HAP-1 (cell line): ENCODE data around the gene TUT1.
"Not testable (repeated sequence)": the region's sequence is repeated elsewhere in the genome, so short reads cannot be mapped to it uniquely, and the experiment has no call there.

Experiments
- DNase-seq, 2 experiments: peaks; one replicate each; pipeline ENCODE4 v3.0.0-alpha.2; 2016 to 2020; ENCODE audit warnings: low spot score in 2 of 2
- H3K27me3 ChIP-seq: fragments of 250-450 bp; sonication (Bioruptor Pico); 2 replicates; pipeline ENCODE4 v1.5.1; 2020; ENCODE audit warnings: low read depth, mild to moderate bottlenecking, moderate library complexity
- H3K36me3 ChIP-seq: fragments of 250-450 bp; sonication (Bioruptor Pico); replicated peaks from 2 replicates; pipeline ENCODE4 v1.5.1; 2020; ENCODE audit warnings: mild to moderate bottlenecking
- H3K4me1 ChIP-seq: fragments of 250-450 bp; sonication (Bioruptor Pico); 2 replicates; pipeline ENCODE4 v1.5.1; 2020; ENCODE audit warnings: mild to moderate bottlenecking
- H3K4me3 ChIP-seq: fragments of 250-450 bp; sonication (Bioruptor Pico); 2 replicates; pipeline ENCODE4 v1.5.1; 2020; ENCODE audit warnings: mild to moderate bottlenecking, moderate library complexity
- H3K9me3 ChIP-seq: fragments of 250-450 bp; sonication (Bioruptor Pico); 2 replicates; pipeline ENCODE4 v1.5.1; 2020; ENCODE audit warnings: mild to moderate bottlenecking, moderate library complexity
- in situ Hi-C: fragments of 300-500 bp; cut with MboI; formaldehyde crosslinking; loops from 3 replicates; pipeline ENCODE4 v1.14.3; 2020; ENCODE audit warnings: low sequenced_read_pairs, inconsistent platforms, mixed read lengths

The TUT1 gene

DNA sequence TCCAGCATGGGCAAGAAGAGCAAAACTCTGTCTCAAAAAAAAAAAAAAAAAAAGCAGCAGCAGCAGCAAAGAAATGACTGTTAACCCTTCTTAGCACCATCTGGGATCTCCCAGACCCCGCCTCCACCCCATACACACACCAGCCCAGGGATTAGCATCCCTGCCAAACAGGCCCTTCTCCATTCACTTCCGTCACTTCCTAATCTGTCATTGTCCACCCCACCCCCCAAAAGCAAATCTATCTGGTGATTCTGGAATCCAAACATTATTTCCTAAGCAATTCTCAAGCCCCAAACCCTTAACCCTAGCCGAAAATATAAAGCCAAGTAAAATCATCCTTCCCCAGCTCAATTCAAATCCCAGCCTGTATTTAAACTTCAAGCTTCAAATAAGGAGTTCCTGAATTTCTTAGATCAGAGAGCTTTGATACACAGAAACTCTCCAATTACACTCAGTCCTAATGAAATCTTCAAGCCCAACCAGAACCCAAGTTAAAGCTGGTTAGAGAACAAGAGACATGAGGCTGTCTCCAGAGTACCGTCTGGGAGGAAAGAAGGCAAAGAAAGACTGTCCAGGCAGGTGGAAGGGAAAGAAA, 38.7 kb downstream of the TUT1 start:
- in situ Hi-C loops: no loop called here

GRCh38 chr11:62550478-62550877, 40.8 kb downstream of the TUT1 start:
- H3K4me3 ChIP-seq, H3K9me3 ChIP-seq, DNase-seq, in situ Hi-C loops, H3K36me3 ChIP-seq, H3K27me3 ChIP-seq: not testable (repeated sequence)
- H3K4me1 ChIP-seq: peaks cover 26% of the 10 kb centered on the region

More for the DNA sequence above, 38.7 kb downstream of the TUT1 start:
- DNase-seq: peak in 1 of 2 experiments; percentile 72
- H3K4me1 ChIP-seq: peaks cover 21% of the 10 kb centered on the region
- H3K4me3 ChIP-seq: no peak overlapping the region
- no peaks in the 10 kb centered on the region for H3K27me3 ChIP-seq
- no peaks in the 10 kb centered on the region for H3K9me3 ChIP-seq
- H3K36me3 ChIP-seq: peaks cover 16% of the 10 kb centered on the region

- H3K36me3 ChIP-seq: peaks cover 3% of the 10 kb centered on the region; the same call in 1 of the 2 replicates
- peaks cover 35% of the 10 kb centered on the region for H3K4me1 ChIP-seq
- in situ Hi-C loops: loop anchor here (10.0 kb wide), 1 partner anchor 124 kb away; no protein-coding TSS in a partner anchor
- no peaks in the 10 kb centered on the region for H3K9me3 ChIP-seq
- H3K27me3 ChIP-seq: no peaks in the 10 kb centered on the region
- DNase-seq: no peak
- no peak overlapping the region for H3K4me3 ChIP-seq
These were observed 42.6 kb downstream of the TUT1 start for GRCh38 chr11:62548545-62549335.

- peaks cover 3% of the 10 kb centered on the region; the same call in 1 of the 2 replicates for H3K36me3 ChIP-seq
- DNase-seq: no peak
- in situ Hi-C loops: loop anchor here (10.0 kb wide), 1 partner anchor 123 kb away; no protein-coding TSS in a partner anchor
- peaks cover 35% of the 10 kb centered on the region for H3K4me1 ChIP-seq
- H3K4me3 ChIP-seq: no peak overlapping the region
- H3K9me3 ChIP-seq: no peaks in the 10 kb centered on the region
- no peaks in the 10 kb centered on the region for H3K27me3 ChIP-seq
These were observed 43.5 kb downstream of the TUT1 start for GRCh38 chr11:62547691-62548281.

- Histone ChIP-seq H3K27me3 (no peaks in the 10 kb centered on the region), H3K9me3 (no peaks in the 10 kb centered on the region), H3K4me1 (peaks cover 33% of the 10 kb centered on the region), H3K36me3 (0 out of 2 replicates have a peak, but pooled peaks cover 3% of the 10 kb centered on the region), H3K4me3 (peak overlapping the region; percentile 87)
- no peak for DNase-seq
- in situ Hi-C loops: loop anchor here (10.0 kb wide), 1 partner anchor 122 kb away; no protein-coding TSS in a partner anchor
These were observed 44.2 kb downstream of the TUT1 start for GRCh38 chr11:62546929-62547625.

GRCh38 chr11:62546244-62546928, 44.9 kb downstream of the TUT1 start, which contains the start of gene AHNAK:
Gene AHNAK (minus strand): TSS chr11:62546806. CDS start chr11:62536098, 10,708 bp downstream.
- in situ Hi-C loops: loop anchor here (10.0 kb wide), 1 partner anchor 122 kb away; no protein-coding TSS in a partner anchor
- peaks cover 27% of the 10 kb centered on the region for H3K4me1 ChIP-seq

GRCh38 chr11:62545437-62546243, 45.7 kb downstream of the TUT1 start:
- no peaks in the 10 kb centered on the region for H3K27me3 ChIP-seq
- in situ Hi-C loops: loop anchor here (10.0 kb wide), 1 partner anchor 121 kb away; no protein-coding TSS in a partner anchor
- peak; percentile 90 to 97 for DNase-seq
- peaks cover 27% of the 10 kb centered on the region for H3K4me1 ChIP-seq
- no peaks in the 10 kb centered on the region for H3K9me3 ChIP-seq
- H3K4me3 ChIP-seq: peak overlapping the region; percentile 87
- H3K36me3 ChIP-seq: 0 out of 2 replicates have a peak, but pooled peaks cover 3% of the 10 kb centered on the region

More at GRCh38 chr11:62546244-62546928, 44.9 kb downstream of the TUT1 start, which contains the start of gene AHNAK:
- Histone ChIP-seq H3K27me3 (no peaks in the 10 kb centered on the region), H3K36me3 (0 out of 2 replicates have a peak, but pooled peaks cover 3% of the 10 kb centered on the region), H3K9me3 (no peaks in the 10 kb centered on the region), H3K4me3 (peak within 1 kb of the TSS; percentile 87)
- DNase-seq: peak; percentile 60 to 84

DNA sequence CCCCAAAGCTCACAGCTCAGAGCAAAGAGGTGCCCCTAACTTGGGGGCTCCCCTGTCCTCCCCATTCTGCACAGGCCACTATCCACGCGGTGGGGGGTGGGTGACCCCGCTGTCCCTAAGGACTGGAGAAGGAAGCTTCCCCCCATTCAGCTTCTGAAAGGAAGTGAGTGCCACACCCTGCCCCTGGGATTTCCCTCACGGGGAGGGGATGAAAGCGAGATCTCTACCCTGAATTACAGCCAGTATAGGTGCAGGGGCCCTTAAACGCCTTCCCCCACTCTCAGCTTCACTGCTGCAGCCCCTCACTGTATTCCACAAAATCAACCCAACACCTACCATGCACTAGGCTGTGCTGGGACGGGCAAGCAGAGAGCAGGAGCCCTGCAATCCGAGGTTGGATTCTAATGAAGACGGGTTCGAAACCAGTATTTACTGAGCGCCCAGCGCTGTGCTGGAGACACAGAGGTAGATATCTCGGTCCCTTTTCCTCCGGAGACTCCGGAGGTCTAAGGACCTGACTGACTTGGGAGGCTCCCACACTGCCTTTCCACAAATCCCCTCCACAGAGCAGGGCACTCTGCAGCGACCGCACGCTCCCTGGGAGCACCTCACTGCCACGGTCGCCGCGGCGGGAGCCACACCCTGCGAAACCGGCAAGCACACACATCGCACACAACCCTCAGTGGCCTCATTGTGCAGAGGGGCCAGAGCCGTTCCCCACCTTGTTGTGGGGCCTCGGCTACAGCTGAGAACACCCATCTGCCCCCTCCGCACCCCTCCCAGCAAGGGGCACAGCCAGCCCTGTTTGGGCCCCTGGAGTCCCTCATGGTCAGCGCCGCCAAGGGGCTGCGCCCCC, 46.5 kb downstream of the TUT1 start:
- peak; percentile 32 to 67 for DNase-seq
- in situ Hi-C loops: loop anchor here (10.0 kb wide), 1 partner anchor 120 kb away; no protein-coding TSS in a partner anchor
- Histone ChIP-seq H3K4me1 (peaks cover 27% of the 10 kb centered on the region), H3K4me3 (peak overlapping the region; percentile 87), H3K36me3 (0 out of 2 replicates have a peak, but pooled peaks cover 3% of the 10 kb centered on the region), H3K9me3 (no peaks in the 10 kb centered on the region), H3K27me3 (no peaks in the 10 kb centered on the region)

- peak overlapping the region; percentile 87 for H3K4me3 ChIP-seq
- no peaks in the 10 kb centered on the region for H3K27me3 ChIP-seq
- 0 out of 2 replicates have a peak, but pooled peaks cover 3% of the 10 kb centered on the region for H3K36me3 ChIP-seq
- no peaks in the 10 kb centered on the region for H3K9me3 ChIP-seq
- in situ Hi-C loops: loop anchor here (10.0 kb wide), 1 partner anchor 119 kb away; no protein-coding TSS in a partner anchor
- DNase-seq: peak in 1 of 2 experiments; percentile 20
- peaks cover 27% of the 10 kb centered on the region for H3K4me1 ChIP-seq
These were observed 47.5 kb downstream of the TUT1 start for GRCh38 chr11:62543680-62544444.

DNA sequence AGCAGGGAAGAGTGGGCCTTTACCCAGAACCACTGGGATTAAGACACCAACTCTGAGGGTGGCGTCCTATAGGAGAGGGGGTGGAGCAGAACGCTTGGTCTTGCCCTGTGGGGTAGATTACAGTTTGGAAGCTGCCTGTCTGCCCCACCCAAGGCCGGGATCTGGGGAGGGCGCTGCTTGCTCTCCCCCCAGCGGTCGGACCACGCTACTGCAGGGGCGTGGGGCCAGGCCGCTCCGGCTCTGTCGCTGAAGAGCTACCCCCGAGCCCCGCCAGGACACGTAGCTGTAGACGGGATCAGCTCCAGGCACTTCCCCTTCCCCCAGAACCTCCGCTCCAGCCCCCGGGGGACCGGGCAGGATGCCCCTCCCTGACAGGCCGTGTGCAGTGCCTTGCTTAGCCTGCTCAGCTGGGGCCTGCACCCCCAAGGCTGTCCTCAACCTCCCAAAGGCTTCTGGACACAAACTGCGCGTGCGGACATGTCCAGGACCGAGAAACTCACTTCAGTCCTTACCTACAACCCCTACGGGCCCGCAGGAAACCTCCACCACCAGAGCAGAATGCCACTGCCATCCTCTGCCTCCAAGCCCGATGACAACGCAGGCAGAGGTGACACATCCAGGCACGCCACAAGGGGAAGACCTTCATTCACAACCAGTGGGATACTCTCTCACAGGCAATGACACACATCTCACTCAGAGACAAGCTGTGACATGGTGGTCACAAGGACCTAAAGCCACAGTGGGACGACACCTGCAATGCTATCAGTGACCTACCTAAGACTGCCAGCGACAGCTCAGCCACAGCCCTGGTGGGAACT, 48.4 kb downstream of the TUT1 start:
- H3K4me3 ChIP-seq: peak overlapping the region; percentile 87
- in situ Hi-C loops: loop anchor here (10.0 kb wide), 1 partner anchor 118 kb away; no protein-coding TSS in a partner anchor
- peak; percentile 57 to 90 for DNase-seq
- H3K27me3 ChIP-seq: no peaks in the 10 kb centered on the region
- no peaks in the 10 kb centered on the region for H3K9me3 ChIP-seq
- H3K4me1 ChIP-seq: peaks cover 27% of the 10 kb centered on the region
- 0 out of 2 replicates have a peak, but pooled peaks cover 3% of the 10 kb centered on the region for H3K36me3 ChIP-seq
